GM12878 (cell line): ENCODE data around the gene ABCD2. TPM values are rescaled to one million over a fixed set of nuclear protein-coding genes. Genes with fewer than 3 reads are reported as not detected.

Experiments used
- BMI1 ChIP-seq: fragments of 450-650 bp; IDR thresholded peaks from 2 replicates; pipeline ENCODE4 v1.6.1; 2016; ENCODE audit warnings: mild to moderate bottlenecking, moderate library complexity, borderline replicate concordance
- CBX3 ChIP-seq: fragments of 200-600 bp; sonication (generic); IDR thresholded peaks from 2 replicates; pipeline ENCODE4 v1.6.1; 2016; ENCODE audit warnings: low read depth, borderline replicate concordance
- FOXM1 ChIP-seq: IDR thresholded peaks from 2 replicates; pipeline ENCODE4 v1.6.1; 2012; ENCODE audit warnings: low read depth, mild to moderate bottlenecking, inconsistent platforms, low read length, moderate library complexity
- JUND ChIP-seq: IDR thresholded peaks from 2 replicates; pipeline ENCODE4 v1.6.1; 2012; ENCODE audit warnings: low read depth, mild to moderate bottlenecking, low read length, improper control_type of control experiment, moderate library complexity
- MEF2A ChIP-seq: IDR thresholded peaks from 2 replicates; pipeline ENCODE4 v1.6.1; 2011; ENCODE audit warnings: low read depth, mild to moderate bottlenecking, low read length, moderate library complexity; ENCODE audit not compliant: insufficient read depth
- PML ChIP-seq: IDR thresholded peaks from 2 replicates; pipeline ENCODE4 v1.6.1; 2012; ENCODE audit warnings: low read length, inconsistent platforms
- RBBP5 ChIP-seq: fragments of 200-600 bp; sonication (generic); conservative IDR thresholded peaks from 2 replicates; pipeline ENCODE4 v1.6.1; 2016
- RFX5 ChIP-seq: IDR thresholded peaks from 2 replicates; pipeline ENCODE4 v1.6.1; 2011; ENCODE audit warnings: low read depth, low read length, improper control_type of control experiment
- SP1 ChIP-seq: IDR thresholded peaks from one replicate; pipeline ENCODE4 v1.6.1; 2011; ENCODE audit warnings: low read depth, low read length
- SREBF1 ChIP-seq: IDR thresholded peaks from 2 replicates; pipeline ENCODE4 v1.6.1; 2012; ENCODE audit warnings: mild to moderate bottlenecking, low read length
- YY1 ChIP-seq: IDR thresholded peaks from 2 replicates; pipeline ENCODE4 v1.6.1; 2011; ENCODE audit warnings: low read depth, mild to moderate bottlenecking, low read length
- polyA plus RNA-seq, 11 experiments: library from polyadenylated mRNA; depleted of rRNA in 4 of 11; unstranded in 6 of 11; stranded (reverse) in 5 of 11; fragments of >200 nt; fragmentation: Nextera tagmentation in 4 of 11; fragmentation: Illumina TruSeq in 1 of 11; extraction: Ambion mirVana in 4 of 11; extraction: Trizol in 1 of 11; gene quantifications; 1 replicate in 1 of 11; 2 replicates in 10 of 11; pipeline versions ENCODE4 v1.2.1 to v1.2.3, GENCODE V29; 2011 to 2016; ENCODE audit warnings: inconsistent platforms in 2 of 11, missing spikeins in 2 of 11, low read depth in 1 of 11
- total RNA-seq, 4 experiments: library from RNA; depleted of rRNA in 3 of 4; stranded (reverse); fragments of >200 nt in 3 of 4; fragmentation: Illumina TruSeq in 1 of 4; extraction: Trizol in 1 of 4; gene quantifications; 2 replicates each; pipeline versions ENCODE4 v1.2.1 to v1.2.3, GENCODE V29; 2013 to 2021
- TF ChIP-seq, protein P1 (sequence below): fragments of 450-650 bp; formaldehyde crosslinking; IDR thresholded peaks from 2 replicates; pipeline ENCODE4 v1.5.0; 2022; ENCODE audit warnings: mild to moderate bottlenecking, missing genetic modification characterization
- TF ChIP-seq, protein P2 (sequence below): fragments of 150-350 bp; IDR thresholded peaks from 2 replicates; pipeline ENCODE4 v1.6.1; 2016; ENCODE audit warnings: low read depth, low read length
- TF ChIP-seq, protein P3 (sequence below): fragments of 450-650 bp; formaldehyde crosslinking; IDR thresholded peaks from 2 replicates; pipeline ENCODE4 v1.4.0; 2022; ENCODE audit warnings: mild to moderate bottlenecking, moderate library complexity
- TF ChIP-seq, protein P4 (sequence below): fragments of 450-650 bp; IDR thresholded peaks from 2 replicates; pipeline ENCODE4 v1.6.1; 2018; ENCODE audit warnings: mild to moderate bottlenecking, low read depth, moderate library complexity; ENCODE audit not compliant: partially characterized antibody

ABCD2 gene
- total and polyA plus RNA-seq, 10 of the 15 experiments (the other 5 are each of a cell fraction or from before 2014, with no cell fraction given) = 4.4 to 16.2 (median 7.5) TPM

DNA sequence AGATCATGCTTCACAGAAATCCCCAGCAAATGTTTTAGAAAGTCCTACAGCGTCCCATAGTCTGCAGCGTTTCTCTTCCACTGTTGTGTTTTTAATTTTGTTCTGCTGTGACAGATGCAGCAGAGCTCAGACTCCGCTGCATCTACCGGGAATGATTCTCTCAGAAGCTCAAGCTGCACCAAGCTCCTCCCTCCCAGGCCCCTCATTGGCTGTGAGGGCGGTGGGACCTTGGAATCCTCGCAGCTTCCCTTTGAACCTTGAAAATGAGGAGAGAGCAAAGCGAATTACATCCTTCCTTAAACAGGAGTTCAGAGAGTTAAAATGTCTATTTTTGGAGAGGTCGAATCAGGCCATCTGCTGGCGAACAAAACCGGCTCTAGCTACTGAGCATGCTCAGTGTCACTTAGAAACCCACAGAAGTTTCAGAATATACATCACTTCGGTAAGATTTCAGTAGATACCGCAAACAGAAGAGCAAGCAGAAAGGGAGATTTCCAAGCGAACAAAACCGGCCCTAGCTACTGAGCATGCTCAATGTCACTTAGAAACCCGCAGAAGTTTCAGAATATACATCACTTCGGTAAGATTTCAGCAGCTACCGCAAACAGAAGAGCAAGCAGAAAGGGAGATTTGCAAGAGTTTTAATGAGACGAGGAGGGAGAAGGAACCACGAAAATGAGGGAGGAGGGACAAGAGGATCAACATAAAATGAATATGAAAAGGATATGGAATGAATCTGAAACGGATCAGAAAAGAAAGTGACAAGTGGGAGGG lies at the start of gene ABCD2 (continued):
- TF ChIP-seq, protein P1, sequence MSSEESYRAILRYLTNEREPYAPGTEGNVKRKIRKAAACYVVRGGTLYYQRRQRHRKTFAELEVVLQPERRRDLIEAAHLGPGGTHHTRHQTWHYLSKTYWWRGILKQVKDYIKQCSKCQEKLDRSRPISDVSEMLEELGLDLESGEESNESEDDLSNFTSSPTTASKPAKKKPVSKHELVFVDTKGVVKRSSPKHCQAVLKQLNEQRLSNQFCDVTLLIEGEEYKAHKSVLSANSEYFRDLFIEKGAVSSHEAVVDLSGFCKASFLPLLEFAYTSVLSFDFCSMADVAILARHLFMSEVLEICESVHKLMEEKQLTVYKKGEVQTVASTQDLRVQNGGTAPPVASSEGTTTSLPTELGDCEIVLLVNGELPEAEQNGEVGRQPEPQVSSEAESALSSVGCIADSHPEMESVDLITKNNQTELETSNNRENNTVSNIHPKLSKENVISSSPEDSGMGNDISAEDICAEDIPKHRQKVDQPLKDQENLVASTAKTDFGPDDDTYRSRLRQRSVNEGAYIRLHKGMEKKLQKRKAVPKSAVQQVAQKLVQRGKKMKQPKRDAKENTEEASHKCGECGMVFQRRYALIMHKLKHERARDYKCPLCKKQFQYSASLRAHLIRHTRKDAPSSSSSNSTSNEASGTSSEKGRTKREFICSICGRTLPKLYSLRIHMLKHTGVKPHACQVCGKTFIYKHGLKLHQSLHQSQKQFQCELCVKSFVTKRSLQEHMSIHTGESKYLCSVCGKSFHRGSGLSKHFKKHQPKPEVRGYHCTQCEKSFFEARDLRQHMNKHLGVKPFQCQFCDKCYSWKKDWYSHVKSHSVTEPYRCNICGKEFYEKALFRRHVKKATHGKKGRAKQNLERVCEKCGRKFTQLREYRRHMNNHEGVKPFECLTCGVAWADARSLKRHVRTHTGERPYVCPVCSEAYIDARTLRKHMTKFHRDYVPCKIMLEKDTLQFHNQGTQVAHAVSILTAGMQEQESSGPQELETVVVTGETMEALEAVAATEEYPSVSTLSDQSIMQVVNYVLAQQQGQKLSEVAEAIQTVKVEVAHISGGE = no peak
- TF ChIP-seq, protein P2, sequence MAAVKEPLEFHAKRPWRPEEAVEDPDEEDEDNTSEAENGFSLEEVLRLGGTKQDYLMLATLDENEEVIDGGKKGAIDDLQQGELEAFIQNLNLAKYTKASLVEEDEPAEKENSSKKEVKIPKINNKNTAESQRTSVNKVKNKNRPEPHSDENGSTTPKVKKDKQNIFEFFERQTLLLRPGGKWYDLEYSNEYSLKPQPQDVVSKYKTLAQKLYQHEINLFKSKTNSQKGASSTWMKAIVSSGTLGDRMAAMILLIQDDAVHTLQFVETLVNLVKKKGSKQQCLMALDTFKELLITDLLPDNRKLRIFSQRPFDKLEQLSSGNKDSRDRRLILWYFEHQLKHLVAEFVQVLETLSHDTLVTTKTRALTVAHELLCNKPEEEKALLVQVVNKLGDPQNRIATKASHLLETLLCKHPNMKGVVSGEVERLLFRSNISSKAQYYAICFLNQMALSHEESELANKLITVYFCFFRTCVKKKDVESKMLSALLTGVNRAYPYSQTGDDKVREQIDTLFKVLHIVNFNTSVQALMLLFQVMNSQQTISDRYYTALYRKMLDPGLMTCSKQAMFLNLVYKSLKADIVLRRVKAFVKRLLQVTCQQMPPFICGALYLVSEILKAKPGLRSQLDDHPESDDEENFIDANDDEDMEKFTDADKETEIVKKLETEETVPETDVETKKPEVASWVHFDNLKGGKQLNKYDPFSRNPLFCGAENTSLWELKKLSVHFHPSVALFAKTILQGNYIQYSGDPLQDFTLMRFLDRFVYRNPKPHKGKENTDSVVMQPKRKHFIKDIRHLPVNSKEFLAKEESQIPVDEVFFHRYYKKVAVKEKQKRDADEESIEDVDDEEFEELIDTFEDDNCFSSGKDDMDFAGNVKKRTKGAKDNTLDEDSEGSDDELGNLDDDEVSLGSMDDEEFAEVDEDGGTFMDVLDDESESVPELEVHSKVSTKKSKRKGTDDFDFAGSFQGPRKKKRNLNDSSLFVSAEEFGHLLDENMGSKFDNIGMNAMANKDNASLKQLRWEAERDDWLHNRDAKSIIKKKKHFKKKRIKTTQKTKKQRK = no peak
- TF ChIP-seq CBX3 (no peak), PML (peak; percentile 71), RBBP5 (peak; percentile 91; the same call in 1 of the 2 replicates), JUND (0 out of 2 replicates have a peak, but pooled peaks have one; percentile 23), SP1 (no peak), MEF2A (peak; percentile 97), SREBF1 (no peak), FOXM1 (peak; percentile 87), BMI1 (no peak), RFX5 (peak; percentile 45; the same call in 1 of the 2 replicates), YY1 (0 out of 2 replicates have a peak, but pooled peaks have one; percentile 7)
- TF ChIP-seq, protein P3, sequence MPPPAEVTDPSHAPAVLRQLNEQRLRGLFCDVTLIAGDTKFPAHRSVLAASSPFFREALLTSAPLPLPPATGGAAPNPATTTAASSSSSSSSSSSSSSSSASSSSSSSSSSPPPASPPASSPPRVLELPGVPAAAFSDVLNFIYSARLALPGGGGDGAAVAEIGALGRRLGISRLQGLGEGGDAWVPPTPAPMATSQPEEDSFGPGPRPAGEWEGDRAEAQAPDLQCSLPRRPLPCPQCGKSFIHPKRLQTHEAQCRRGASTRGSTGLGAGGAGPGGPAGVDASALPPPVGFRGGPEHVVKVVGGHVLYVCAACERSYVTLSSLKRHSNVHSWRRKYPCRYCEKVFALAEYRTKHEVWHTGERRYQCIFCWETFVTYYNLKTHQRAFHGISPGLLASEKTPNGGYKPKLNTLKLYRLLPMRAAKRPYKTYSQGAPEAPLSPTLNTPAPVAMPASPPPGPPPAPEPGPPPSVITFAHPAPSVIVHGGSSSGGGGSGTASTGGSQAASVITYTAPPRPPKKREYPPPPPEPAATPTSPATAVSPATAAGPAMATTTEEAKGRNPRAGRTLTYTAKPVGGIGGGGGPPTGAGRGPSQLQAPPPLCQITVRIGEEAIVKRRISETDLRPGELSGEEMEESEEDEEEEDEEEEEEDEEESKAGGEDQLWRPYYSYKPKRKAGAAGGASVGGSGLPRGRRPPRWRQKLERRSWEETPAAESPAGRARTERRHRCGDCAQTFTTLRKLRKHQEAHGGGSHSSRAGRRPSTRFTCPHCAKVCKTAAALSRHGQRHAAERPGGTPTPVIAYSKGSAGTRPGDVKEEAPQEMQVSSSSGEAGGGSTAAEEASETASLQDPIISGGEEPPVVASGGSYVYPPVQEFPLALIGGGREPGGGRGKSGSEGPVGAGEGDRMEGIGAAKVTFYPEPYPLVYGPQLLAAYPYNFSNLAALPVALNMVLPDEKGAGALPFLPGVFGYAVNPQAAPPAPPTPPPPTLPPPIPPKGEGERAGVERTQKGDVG (CRISPR knock-in tag) = no peak
- TF ChIP-seq, protein P4, sequence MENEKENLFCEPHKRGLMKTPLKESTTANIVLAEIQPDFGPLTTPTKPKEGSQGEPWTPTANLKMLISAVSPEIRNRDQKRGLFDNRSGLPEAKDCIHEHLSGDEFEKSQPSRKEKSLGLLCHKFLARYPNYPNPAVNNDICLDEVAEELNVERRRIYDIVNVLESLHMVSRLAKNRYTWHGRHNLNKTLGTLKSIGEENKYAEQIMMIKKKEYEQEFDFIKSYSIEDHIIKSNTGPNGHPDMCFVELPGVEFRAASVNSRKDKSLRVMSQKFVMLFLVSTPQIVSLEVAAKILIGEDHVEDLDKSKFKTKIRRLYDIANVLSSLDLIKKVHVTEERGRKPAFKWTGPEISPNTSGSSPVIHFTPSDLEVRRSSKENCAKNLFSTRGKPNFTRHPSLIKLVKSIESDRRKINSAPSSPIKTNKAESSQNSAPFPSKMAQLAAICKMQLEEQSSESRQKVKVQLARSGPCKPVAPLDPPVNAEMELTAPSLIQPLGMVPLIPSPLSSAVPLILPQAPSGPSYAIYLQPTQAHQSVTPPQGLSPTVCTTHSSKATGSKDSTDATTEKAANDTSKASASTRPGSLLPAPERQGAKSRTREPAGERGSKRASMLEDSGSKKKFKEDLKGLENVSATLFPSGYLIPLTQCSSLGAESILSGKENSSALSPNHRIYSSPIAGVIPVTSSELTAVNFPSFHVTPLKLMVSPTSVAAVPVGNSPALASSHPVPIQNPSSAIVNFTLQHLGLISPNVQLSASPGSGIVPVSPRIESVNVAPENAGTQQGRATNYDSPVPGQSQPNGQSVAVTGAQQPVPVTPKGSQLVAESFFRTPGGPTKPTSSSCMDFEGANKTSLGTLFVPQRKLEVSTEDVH = no peak
